T-cell (primary cell): ENCODE results near the gene TMEM178B. TPM values are rescaled to one million over a fixed set of nuclear protein-coding genes. Genes with fewer than 3 reads are reported as not detected.

ENCODE experiments used
- ATAC-seq, 4 experiments: fragments of 200-7000 bp in 3 of 4; fragments of 150-1000 bp in 1 of 4; cut with Tn5 transposase; replicated peaks in 1 of 4; 1 replicate in 3 of 4; 2 replicates in 1 of 4; pipeline ENCODE4 v1.10.0; 2021; ENCODE audit warnings: moderate library complexity in 3 of 4, mild to moderate bottlenecking in 2 of 4, moderate number of reproducible peaks in 1 of 4
- CTCF ChIA-PET, 2 donors: fragments of 300-600 bp; sonication (Branson Sonifier 250); formaldehyde crosslinking; loops; one replicate each; lab custom pipeline; 2022; ENCODE audit warnings: antibody characterized with exemption in 2 of 2; lab: Charles Lee
- POLR2A ChIA-PET, 2 donors: fragments of 300-600 bp; sonication (Branson Sonifier 250); formaldehyde crosslinking; loops; one replicate each; lab custom pipeline; 2022; ENCODE audit warnings: antibody characterized with exemption in 2 of 2; lab: Charles Lee
- DNase-seq, 35 experiments: peaks; one replicate each; pipeline versions ENCODE4 v3.0.0 to v3.0.0-alpha.2; 2013 to 2023
- H3K27ac ChIP-seq: one replicate; pipeline ENCODE4 v1.5.1; 2013; ENCODE audit warnings: low read length
- H3K27me3 ChIP-seq, 2 experiments: replicated peaks in 1 of 2; 1 replicate in 1 of 2; 2 replicates in 1 of 2; pipeline versions ENCODE4 v1.6.1 to v1.7.0; 2013; ENCODE audit warnings: low read length in 1 of 2, mixed read lengths in 1 of 2; ENCODE audit not compliant: control insufficient read depth in 2 of 2, insufficient read depth in 2 of 2; ENCODE audit errors: extremely low read depth in 1 of 2
- H3K36me3 ChIP-seq, 2 donors: 1 replicate in 1 of 2; 2 replicates in 1 of 2; pipeline versions ENCODE4 v1.6.1 to v1.7.0; 2013; ENCODE audit warnings: low read length in 1 of 2; ENCODE audit not compliant: control insufficient read depth in 2 of 2, insufficient read depth in 1 of 2; ENCODE audit errors: extremely low read depth in 1 of 2
- H3K4me1 ChIP-seq, 2 experiments: 1 replicate in 1 of 2; 2 replicates in 1 of 2; pipeline versions ENCODE4 v1.6.1 to v1.7.0; 2013; ENCODE audit warnings: low read length in 2 of 2, mixed read lengths in 1 of 2; ENCODE audit not compliant: insufficient read depth in 2 of 2, control insufficient read depth in 1 of 2; ENCODE audit errors: extremely low read depth in 1 of 2
- H3K4me3 ChIP-seq, 2 donors: 1 replicate in 1 of 2; 2 replicates in 1 of 2; pipeline versions ENCODE4 v1.5.1 to v1.7.0; 2013; ENCODE audit warnings: mild to moderate bottlenecking in 2 of 2, low read length in 1 of 2, moderate library complexity in 1 of 2; ENCODE audit not compliant: control insufficient read depth in 1 of 2; ENCODE audit errors: extremely low read depth in 1 of 2
- H3K9me3 ChIP-seq: 2 replicates; pipeline ENCODE4 v1.7.0; 2013
- H3K27ac Mint-ChIP-seq, 2 donors: one replicate each; pipeline ENCODE4 v1.8.0; 2020 to 2021; ENCODE audit warnings: mild to moderate bottlenecking in 2 of 2, mixed read lengths in 2 of 2
- H3K27me3 Mint-ChIP-seq, 2 donors: one replicate each; pipeline ENCODE4 v1.8.0; 2021 to 2022; ENCODE audit warnings: mixed read lengths in 2 of 2
- H3K36me3 Mint-ChIP-seq: one replicate; pipeline ENCODE4 v1.8.0; 2021; ENCODE audit warnings: mixed read lengths
- H3K4me1 Mint-ChIP-seq, 3 donors: one replicate each; pipeline ENCODE4 v1.8.0; 2020 to 2022; ENCODE audit warnings: mixed read lengths in 3 of 3, mild to moderate bottlenecking in 1 of 3
- H3K4me3 Mint-ChIP-seq, 3 donors: one replicate each; pipeline ENCODE4 v1.8.0; 2020 to 2022; ENCODE audit warnings: mild to moderate bottlenecking in 3 of 3, mixed read lengths in 3 of 3, moderate library complexity in 3 of 3
- H3K9me3 Mint-ChIP-seq, 3 donors: one replicate each; pipeline ENCODE4 v1.8.0; 2020 to 2022; ENCODE audit warnings: mixed read lengths in 3 of 3
- WGBS: methylation state at CpG from one replicate; pipeline ENCODE4 v1.1.5; 2013; ENCODE audit warnings: missing lambda C conversion rate; ENCODE audit not compliant: insufficient coverage; 5-methylcytosine and 5-hydroxymethylcytosine counted together
- total RNA-seq, 35 experiments: library from RNA in 6 of 35; stranded (reverse) in 6 of 35; fragments of 120-200 nt in 1 of 35; gene quantifications; one replicate each; pipeline versions ENCODE4 v1.2.1 to v1.2.4 and lab custom pipeline; 2013 to 2026

TMEM178B gene
- total RNA-seq, 5 donors from 2014 or later (not counting 1 experiment from before 2014, with no cell fraction given), result 0.14 to 0.86 (median 0.32) TPM

- H3K4me1 ChIP-seq, result no peaks in the 10 kb centered on the region
- Mint-ChIP-seq H3K4me3 (no peak overlapping the region), H3K9me3 (peaks cover 0 to 6% (median 0%) of the 10 kb centered on the region in 3 donors), H3K27me3 (peaks cover 6 to 19% of the 10 kb centered on the region in 2 donors), H3K36me3 (no peaks in the 10 kb centered on the region), H3K27ac (no peak overlapping the region), H3K4me1 (peaks cover 0 to 3% (median 3%) of the 10 kb centered on the region in 3 donors)
- no peaks in the 10 kb centered on the region for H3K9me3 ChIP-seq
- H3K27ac ChIP-seq, result no peak overlapping the region
- H3K36me3 ChIP-seq, result no peaks in the 10 kb centered on the region
- DNase-seq, result no peak
- no peaks in the 10 kb centered on the region for H3K27me3 ChIP-seq
- ChIA-PET CTCF (no interaction called here), POLR2A (no interaction called here)
- 100% methylated on average over 1 of the region's 2 CpGs for WGBS
- ATAC-seq, result no peak
- H3K4me3 ChIP-seq, result no peak overlapping the region
Observed at GRCh38 chr7:141295367-141295895, 221.6 kb downstream of the TMEM178B start.

DNA sequence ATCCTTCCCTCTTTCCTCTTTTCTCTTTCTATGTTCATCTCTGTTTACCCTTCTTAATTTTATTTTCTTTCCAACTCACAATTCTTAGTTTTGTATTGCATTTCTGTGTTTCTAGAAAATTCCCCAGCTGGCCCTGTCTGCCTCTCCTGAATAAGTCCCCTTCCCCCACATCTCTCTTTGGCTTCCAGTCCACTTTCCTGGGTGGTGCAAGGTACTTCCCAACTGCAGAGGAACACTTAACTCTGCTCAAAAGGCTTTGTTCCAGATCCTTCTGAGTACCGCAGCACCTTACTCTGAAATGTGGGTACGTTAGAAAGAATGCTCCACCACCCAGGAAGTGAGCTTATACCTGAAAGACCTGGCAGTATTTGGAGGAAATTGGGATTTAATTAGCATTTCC lies 227.0 kb downstream of the TMEM178B start:
- Histone ChIP-seq H3K4me3 (no peak overlapping the region), H3K27me3 (no peaks in the 10 kb centered on the region), H3K4me1 (no peaks in the 10 kb centered on the region), H3K9me3 (no peaks in the 10 kb centered on the region), H3K27ac (no peak overlapping the region), H3K36me3 (no peaks in the 10 kb centered on the region)
- no peak for ATAC-seq
- no peak for DNase-seq
- Mint-ChIP-seq H3K4me1 (no peaks in the 10 kb centered on the region), H3K9me3 (peaks cover 0 to 6% (median 0%) of the 10 kb centered on the region in 3 donors), H3K36me3 (no peaks in the 10 kb centered on the region), H3K27ac (no peak overlapping the region), H3K27me3 (peaks cover 4 to 9% of the 10 kb centered on the region in 2 donors), H3K4me3 (no peak overlapping the region)
- ChIA-PET CTCF (no interaction called here), POLR2A (no interaction called here)
- WGBS, result no CpG with 5 or more reads among the region's 2 CpGs

DNA sequence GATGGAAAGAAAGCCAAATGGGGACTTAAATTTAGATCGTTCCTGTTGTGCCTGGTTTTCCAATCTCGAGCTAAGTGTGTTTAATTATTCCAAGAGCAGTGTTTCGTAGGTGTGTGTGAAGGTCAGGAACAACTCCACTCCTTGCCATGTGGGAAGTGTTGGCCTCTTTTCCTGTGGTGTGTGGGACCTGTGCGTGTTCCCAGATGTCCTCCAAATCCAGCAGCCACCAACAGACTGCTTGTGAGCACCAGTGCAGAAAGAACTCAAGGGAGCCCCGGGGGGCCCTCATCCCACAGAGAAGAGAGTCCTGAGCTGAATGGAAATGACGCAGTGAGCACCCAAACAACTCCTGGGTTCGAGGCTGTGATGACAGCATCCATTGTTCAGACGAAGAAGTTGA lies 227.7 kb downstream of the TMEM178B start:
- POLR2A ChIA-PET, result no interaction called here
- CTCF ChIA-PET, result no interaction called here
- H3K27me3 ChIP-seq, result no peaks in the 10 kb centered on the region
- DNase-seq (no peak), ATAC-seq (no peak)
- no peaks in the 10 kb centered on the region for H3K4me1 ChIP-seq
- 58% methylated on average over 4 of the region's 8 CpGs for WGBS
- H3K27ac ChIP-seq, result no peak overlapping the region
- H3K4me3 ChIP-seq, result no peak overlapping the region
- H3K9me3 ChIP-seq, result no peaks in the 10 kb centered on the region
- H3K36me3 ChIP-seq, result no peaks in the 10 kb centered on the region
- H3K27ac Mint-ChIP-seq, result no peak overlapping the region
- H3K4me3 Mint-ChIP-seq, result no peak overlapping the region
- H3K27me3 Mint-ChIP-seq, result peaks cover 4 to 9% of the 10 kb centered on the region in 2 donors
- H3K9me3 Mint-ChIP-seq, result peaks cover 0 to 6% (median 0%) of the 10 kb centered on the region in 3 donors
- no peaks in the 10 kb centered on the region for H3K4me1 Mint-ChIP-seq
- no peaks in the 10 kb centered on the region for H3K36me3 Mint-ChIP-seq

- Mint-ChIP-seq H3K27me3 (peaks cover 5 to 6% of the 10 kb centered on the region in 2 donors), H3K36me3 (no peaks in the 10 kb centered on the region), H3K9me3 (peaks cover 0 to 6% (median 0%) of the 10 kb centered on the region in 3 donors), H3K27ac (no peak overlapping the region), H3K4me3 (no peak overlapping the region), H3K4me1 (no peaks in the 10 kb centered on the region)
- H3K9me3 ChIP-seq, result no peaks in the 10 kb centered on the region
- no peaks in the 10 kb centered on the region for H3K4me1 ChIP-seq
- ChIA-PET POLR2A (no interaction called here), CTCF (no interaction called here)
- H3K27me3 ChIP-seq, result peaks cover 0 to 4% of the 10 kb centered on the region in 2 experiments
- H3K36me3 ChIP-seq, result no peaks in the 10 kb centered on the region
- no peak for DNase-seq
- no peak overlapping the region for H3K4me3 ChIP-seq
- no peak for ATAC-seq
- H3K27ac ChIP-seq, result no peak overlapping the region
- WGBS, result 90% methylated on average over 3 of the region's 3 CpGs
Observed at GRCh38 chr7:141302617-141303016, 228.8 kb downstream of the TMEM178B start.

GRCh38 chr7:141304291-141304690 lies 230.4 kb downstream of the TMEM178B start:
- Histone ChIP-seq H3K27me3 (peaks cover 0 to 8% of the 10 kb centered on the region in 2 experiments), H3K36me3 (no peaks in the 10 kb centered on the region), H3K4me1 (no peaks in the 10 kb centered on the region), H3K4me3 (no peak overlapping the region), H3K9me3 (no peaks in the 10 kb centered on the region), H3K27ac (no peak overlapping the region)
- no peak for DNase-seq
- ChIA-PET POLR2A (no interaction called here), CTCF (no interaction called here)
- H3K36me3 Mint-ChIP-seq, result no peaks in the 10 kb centered on the region
- no peaks in the 10 kb centered on the region for H3K9me3 Mint-ChIP-seq
- peaks cover 6% of the 10 kb centered on the region in 2 donors for H3K27me3 Mint-ChIP-seq
- H3K27ac Mint-ChIP-seq, result no peak overlapping the region
- ATAC-seq, result no peak
- WGBS, result 70% methylated on average over 1 of the region's 2 CpGs
- H3K4me3 Mint-ChIP-seq, result no peak overlapping the region
- H3K4me1 Mint-ChIP-seq, result no peaks in the 10 kb centered on the region

GRCh38 chr7:141306081-141306480 lies 232.2 kb downstream of the TMEM178B start:
- no peaks in the 10 kb centered on the region for H3K4me1 Mint-ChIP-seq
- no peak overlapping the region for H3K27ac Mint-ChIP-seq
- H3K4me3 ChIP-seq, result no peak overlapping the region
- no peaks in the 10 kb centered on the region for H3K36me3 ChIP-seq
- ChIA-PET CTCF (no interaction called here), POLR2A (no interaction called here)
- no peaks in the 10 kb centered on the region for H3K9me3 ChIP-seq
- peaks cover 6% of the 10 kb centered on the region in 2 donors for H3K27me3 Mint-ChIP-seq
- H3K4me1 ChIP-seq, result no peaks in the 10 kb centered on the region
- no peaks in the 10 kb centered on the region for H3K9me3 Mint-ChIP-seq
- H3K36me3 Mint-ChIP-seq, result no peaks in the 10 kb centered on the region
- WGBS, result 77% methylated on average over 2 of the region's 4 CpGs
- H3K4me3 Mint-ChIP-seq, result no peak overlapping the region
- H3K27ac ChIP-seq, result no peak overlapping the region
- peaks cover 0 to 8% of the 10 kb centered on the region in 2 experiments for H3K27me3 ChIP-seq
- DNase-seq (no peak), ATAC-seq (no peak)

DNA sequence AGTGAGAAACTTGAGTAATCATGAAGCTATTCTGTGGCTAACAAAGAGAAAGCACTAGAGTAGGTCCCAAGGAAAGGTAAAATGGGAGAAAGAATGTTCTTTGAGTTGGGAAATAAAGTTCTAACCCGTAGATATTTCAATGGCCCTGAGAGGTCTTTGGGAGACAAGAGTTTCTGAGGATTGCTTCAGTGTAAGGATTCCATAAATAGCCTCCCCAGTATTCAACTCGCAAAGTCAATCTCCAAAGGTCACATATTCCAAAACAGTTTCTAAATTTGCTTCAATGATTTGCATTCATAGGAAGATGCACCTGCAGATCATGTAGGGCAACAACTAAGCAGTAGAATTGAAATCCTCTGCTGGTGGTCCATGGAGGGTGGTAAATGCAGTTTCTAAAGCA lies 238.5 kb downstream of the TMEM178B start:
- no peak for DNase-seq
- no peaks in the 10 kb centered on the region for H3K9me3 Mint-ChIP-seq
- WGBS, result no CpG with 5 or more reads among the region's 2 CpGs

More for the DNA sequence above, 238.5 kb downstream of the TMEM178B start:
- Mint-ChIP-seq H3K36me3 (no peaks in the 10 kb centered on the region), H3K27me3 (peaks cover 6% of the 10 kb centered on the region in 2 donors), H3K27ac (no peak overlapping the region), H3K4me3 (no peak overlapping the region), H3K4me1 (no peaks in the 10 kb centered on the region)
- Histone ChIP-seq H3K4me3 (no peak overlapping the region), H3K27me3 (peaks cover 0 to 5% of the 10 kb centered on the region in 2 experiments), H3K4me1 (no peaks in the 10 kb centered on the region), H3K36me3 (no peaks in the 10 kb centered on the region), H3K27ac (no peak overlapping the region), H3K9me3 (no peaks in the 10 kb centered on the region)
- ChIA-PET POLR2A (no interaction called here), CTCF (no interaction called here)
- no peak for ATAC-seq
